ENCODE data around the gene LPP. TPM values are rescaled to one million over a fixed set of nuclear protein-coding genes. Genes with fewer than 3 reads are reported as not detected.

Gene LPP
- total RNA-seq, 1 donor from 2014 or later = 222 TPM

- FAIRE-seq (no peak), DNase-seq (ENCODE audit: low read depth) (no peak)
- peak overlapping the region; percentile 76 for H3K27ac Mint-ChIP-seq (ENCODE audit: unreplicated experiment)
- H3K9me3 Mint-ChIP-seq (ENCODE audit: unreplicated experiment) = no peaks in the 10 kb centered on the region
- no peak overlapping the region for H3K9ac ChIP-seq (ENCODE audit: low read length)
- H3K79me2 ChIP-seq (ENCODE audit: insufficient read depth, low read length) = peaks cover 77% of the 10 kb centered on the region
- no peak overlapping the region for H2AFZ ChIP-seq (ENCODE audit: low read depth, low read length)
- no peaks in the 10 kb centered on the region for H3K27me3 Mint-ChIP-seq (ENCODE audit: low read depth, unreplicated experiment)
- peaks cover 3% of the 10 kb centered on the region for H3K36me3 ChIP-seq (ENCODE audit: insufficient read depth, low read length)
- H3K27ac ChIP-seq (ENCODE audit: low read depth, low read length) = peak overlapping the region; percentile 28
- no peak overlapping the region for H3K4me2 ChIP-seq (ENCODE audit: low read length)
- H3K4me3 ChIP-seq (ENCODE audit: insufficient read depth, low read depth, low read length) = no peak overlapping the region
- H3K4me1 ChIP-seq (ENCODE audit: insufficient read depth, low read length) = peaks cover 12% of the 10 kb centered on the region
- peaks cover 6% of the 10 kb centered on the region for H3K36me3 Mint-ChIP-seq (ENCODE audit: low read depth, unreplicated experiment)
- no peaks in the 10 kb centered on the region for H3K9me3 ChIP-seq (ENCODE audit: insufficient read depth, low read depth, low read length)
- H4K20me1 ChIP-seq (ENCODE audit: insufficient read depth, low read length) = peaks cover 56% of the 10 kb centered on the region
- no peaks in the 10 kb centered on the region for H3K27me3 ChIP-seq (ENCODE audit: insufficient read depth, low read length)
- no peak overlapping the region for H3K4me3 Mint-ChIP-seq (ENCODE audit: unreplicated experiment)
- no peak for TF ChIP-seq EZH2 (IDR thresholded peaks at IDR 0.05; ENCODE audit: insufficient read depth, low read length)
- no peak for TF ChIP-seq CTCF (IDR thresholded peaks at IDR 0.05; ENCODE audit: insufficient read depth, low read depth, low read length)
- H3K4me1 Mint-ChIP-seq (ENCODE audit: low read depth, unreplicated experiment) = peaks cover 23% of the 10 kb centered on the region
These were observed 520.6 kb downstream of the LPP start for GRCh38 chr3:188674595-188674994.

GRCh38 chr3:188677344-188677743 is 523.4 kb downstream of the LPP start:
- H3K4me3 ChIP-seq (ENCODE audit: insufficient read depth, low read depth, low read length) = no peak overlapping the region
- no peaks in the 10 kb centered on the region for H3K9me3 ChIP-seq (ENCODE audit: insufficient read depth, low read depth, low read length)
- no peak for FAIRE-seq
- no peaks in the 10 kb centered on the region for H3K27me3 ChIP-seq (ENCODE audit: insufficient read depth, low read length)
- no peak overlapping the region for H3K4me2 ChIP-seq (ENCODE audit: low read length)
- H3K4me1 ChIP-seq (ENCODE audit: insufficient read depth, low read length) = peaks cover 20% of the 10 kb centered on the region
- H3K79me2 ChIP-seq (ENCODE audit: insufficient read depth, low read length) = peaks cover 77% of the 10 kb centered on the region
- no peak for DNase-seq (ENCODE audit: low read depth)
- TF ChIP-seq EZH2 (IDR thresholded peaks at IDR 0.05; ENCODE audit: insufficient read depth, low read length) (no peak), CTCF (IDR thresholded peaks at IDR 0.05; ENCODE audit: insufficient read depth, low read depth, low read length) (no peak)
- H3K27ac ChIP-seq (ENCODE audit: low read depth, low read length) = no peak overlapping the region
- Mint-ChIP-seq H3K36me3 (ENCODE audit: low read depth, unreplicated experiment) (peaks cover 5% of the 10 kb centered on the region), H3K9me3 (ENCODE audit: unreplicated experiment) (no peaks in the 10 kb centered on the region), H3K27ac (ENCODE audit: unreplicated experiment) (no peak overlapping the region), H3K27me3 (ENCODE audit: low read depth, unreplicated experiment) (no peaks in the 10 kb centered on the region), H3K4me3 (ENCODE audit: unreplicated experiment) (no peak overlapping the region), H3K4me1 (ENCODE audit: low read depth, unreplicated experiment) (peaks cover 28% of the 10 kb centered on the region)
- peaks cover 43% of the 10 kb centered on the region for H4K20me1 ChIP-seq (ENCODE audit: insufficient read depth, low read length)
- H3K9ac ChIP-seq (ENCODE audit: low read length) = no peak overlapping the region
- no peaks in the 10 kb centered on the region for H3K36me3 ChIP-seq (ENCODE audit: insufficient read depth, low read length)
- H2AFZ ChIP-seq (ENCODE audit: low read depth, low read length) = no peak overlapping the region

- TF ChIP-seq CTCF (IDR thresholded peaks at IDR 0.05; ENCODE audit: insufficient read depth, low read depth, low read length) = no peak
- TF ChIP-seq EZH2 (IDR thresholded peaks at IDR 0.05; ENCODE audit: insufficient read depth, low read length) = no peak
- Histone ChIP-seq H3K9ac (ENCODE audit: low read length) (peak overlapping the region; percentile 36), H3K36me3 (ENCODE audit: insufficient read depth, low read length) (no peaks in the 10 kb centered on the region), H3K4me3 (ENCODE audit: insufficient read depth, low read depth, low read length) (no peak overlapping the region), H3K9me3 (ENCODE audit: insufficient read depth, low read depth, low read length) (no peaks in the 10 kb centered on the region), H4K20me1 (ENCODE audit: insufficient read depth, low read length) (peaks cover 22% of the 10 kb centered on the region), H2AFZ (ENCODE audit: low read depth, low read length) (no peak overlapping the region), H3K79me2 (ENCODE audit: insufficient read depth, low read length) (peaks cover 72% of the 10 kb centered on the region), H3K27ac (ENCODE audit: low read depth, low read length) (peak overlapping the region; percentile 40), H3K4me1 (ENCODE audit: insufficient read depth, low read length) (peaks cover 27% of the 10 kb centered on the region), H3K4me2 (ENCODE audit: low read length) (no peak overlapping the region), H3K27me3 (ENCODE audit: insufficient read depth, low read length) (no peaks in the 10 kb centered on the region)
- H3K27me3 Mint-ChIP-seq (ENCODE audit: low read depth, unreplicated experiment) = no peaks in the 10 kb centered on the region
- H3K9me3 Mint-ChIP-seq (ENCODE audit: unreplicated experiment) = no peaks in the 10 kb centered on the region
- H3K4me1 Mint-ChIP-seq (ENCODE audit: low read depth, unreplicated experiment) = peaks cover 23% of the 10 kb centered on the region
- FAIRE-seq (peak; percentile 54), DNase-seq (ENCODE audit: low read depth) (peak; percentile 85)
- H3K36me3 Mint-ChIP-seq (ENCODE audit: low read depth, unreplicated experiment) = peaks cover 5% of the 10 kb centered on the region
- no peak overlapping the region for H3K27ac Mint-ChIP-seq (ENCODE audit: unreplicated experiment)
- no peak overlapping the region for H3K4me3 Mint-ChIP-seq (ENCODE audit: unreplicated experiment)
These were observed 526.2 kb downstream of the LPP start for GRCh38 chr3:188680189-188680588.
